ENCODE results near the gene COA1.

DNA sequence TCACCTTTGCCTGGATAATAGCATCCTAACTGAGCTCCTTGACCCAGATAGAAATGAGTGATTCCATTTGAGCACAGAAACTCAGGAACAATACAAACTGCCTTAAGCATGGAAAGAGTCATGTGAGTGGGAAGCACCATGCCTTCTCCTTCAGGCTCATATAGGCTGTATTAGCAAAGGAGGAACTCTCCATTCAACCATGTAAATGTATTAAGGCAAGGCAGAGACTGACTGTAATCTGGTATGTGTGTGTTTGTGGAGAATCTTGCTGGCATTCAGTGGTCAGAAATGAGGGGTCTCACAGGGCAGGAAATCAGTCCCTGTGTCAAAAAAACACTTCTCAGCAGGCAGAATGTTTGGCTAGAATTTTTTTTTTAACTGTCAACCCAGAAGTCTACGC, 40.2 kb downstream of the COA1 start:
- no peak for TF ChIP-seq CTCF (IDR thresholded peaks at IDR 0.05)
- TF ChIP-seq POLR2A (IDR thresholded peaks at IDR 0.05): no peak
